D341Med (cell line): ENCODE measurements around the gene TGFBR1.
"Not testable (repeated sequence)": the region's sequence is repeated elsewhere in the genome, so short reads cannot be mapped to it uniquely, and the experiment has no call there.

Source experiments
- DNase-seq: peaks from one replicate; pipeline ENCODE4 v3.0.0; 2012; ENCODE audit warnings: low spot score

TGFBR1 gene

GRCh38 chr9:99189887-99190596, 85.1 kb downstream of the TGFBR1 start:
- no peak for DNase-seq

- DNase-seq, result no peak
Observed at GRCh38 chr9:99190597-99191283, 85.8 kb downstream of the TGFBR1 start.

GRCh38 chr9:99192786-99193465, 88.0 kb downstream of the TGFBR1 start:
- DNase-seq, result no peak

- DNase-seq, result no peak
Observed at GRCh38 chr9:99193466-99193821, 88.5 kb downstream of the TGFBR1 start.

- not testable (repeated sequence) for DNase-seq
Observed at GRCh38 chr9:99196484-99196883, 91.6 kb downstream of the TGFBR1 start.

GRCh38 chr9:99197124-99197630, 92.3 kb downstream of the TGFBR1 start:
- no peak for DNase-seq

GRCh38 chr9:99197987-99198386, 93.1 kb downstream of the TGFBR1 start:
- no peak for DNase-seq

GRCh38 chr9:99199938-99200539, 95.1 kb downstream of the TGFBR1 start:
- DNase-seq, result no peak

- no peak for DNase-seq
Observed at GRCh38 chr9:99201603-99202002, 96.7 kb downstream of the TGFBR1 start.
